H9 (cell line): ENCODE results near the gene PGBD4. TPM values are rescaled to one million over a fixed set of nuclear protein-coding genes. Genes with fewer than 3 reads are reported as not detected.

Experiments used
- DNase-seq: peaks from one replicate; pipeline ENCODE4 v3.0.0-alpha.2; 2017
- H2AFZ ChIP-seq: one replicate; pipeline ENCODE4 v1.6.1; 2013; ENCODE audit warnings: mild to moderate bottlenecking, low read length, control low read depth, moderate library complexity
- H2AK5ac ChIP-seq: 2 replicates; pipeline ENCODE4 v1.6.1; 2013; ENCODE audit warnings: low read length, control low read depth, mixed read lengths; ENCODE audit not compliant: insufficient read length
- H2BK120ac ChIP-seq: one replicate; pipeline ENCODE4 v1.6.1; 2013; ENCODE audit warnings: low read depth, mild to moderate bottlenecking, low read length, control low read depth, inconsistent platforms; ENCODE audit not compliant: poor library complexity, severe bottlenecking
- H2BK12ac ChIP-seq: 2 replicates; pipeline ENCODE4 v1.6.1; 2013; ENCODE audit warnings: low read length, control low read depth, mixed read lengths, low read depth; ENCODE audit not compliant: insufficient read length
- H2BK15ac ChIP-seq: 2 replicates; pipeline ENCODE4 v1.6.1; 2013; ENCODE audit warnings: low read depth, low read length, control low read depth
- H2BK20ac ChIP-seq: one replicate; pipeline ENCODE4 v1.6.1; 2013; ENCODE audit warnings: low read depth, mild to moderate bottlenecking, low read length, control low read depth, inconsistent platforms; ENCODE audit not compliant: poor library complexity, severe bottlenecking
- H2BK5ac ChIP-seq: 2 replicates; pipeline ENCODE4 v1.6.1; 2013; ENCODE audit warnings: low read length, control low read depth, mixed read lengths; ENCODE audit not compliant: insufficient read length
- H3K14ac ChIP-seq: 2 replicates; pipeline ENCODE4 v1.6.1; 2013; ENCODE audit warnings: low read length, control low read depth; ENCODE audit not compliant: insufficient read depth
- H3K18ac ChIP-seq: 2 replicates; pipeline ENCODE4 v1.6.1; 2013; ENCODE audit warnings: low read depth, mild to moderate bottlenecking, mixed read lengths, low read length, control low read depth; ENCODE audit not compliant: insufficient read length
- H3K23ac ChIP-seq: 2 replicates; pipeline ENCODE4 v1.6.1; 2013; ENCODE audit warnings: low read length, control low read depth, mixed read lengths, low read depth; ENCODE audit not compliant: insufficient read length
- H3K23me2 ChIP-seq: 2 replicates; pipeline ENCODE4 v1.6.1; 2013; ENCODE audit warnings: low read depth, mild to moderate bottlenecking, mixed read lengths, low read length, control low read depth; ENCODE audit not compliant: insufficient read length, poor library complexity, severe bottlenecking
- H3K27ac ChIP-seq: 2 replicates; pipeline ENCODE4 v1.5.1; 2013; ENCODE audit warnings: low read length, control low read depth, mixed read lengths, low read depth; ENCODE audit not compliant: insufficient read length
- H3K27me3 ChIP-seq: 2 replicates; pipeline ENCODE4 v1.6.1; 2013; ENCODE audit warnings: low read length, control low read depth, inconsistent platforms; ENCODE audit not compliant: insufficient read depth
- H3K4ac ChIP-seq: 2 replicates; pipeline ENCODE4 v1.6.1; 2013; ENCODE audit warnings: low read depth, mild to moderate bottlenecking, control low read depth, inconsistent platforms, low read length, moderate library complexity
- H3K4me1 ChIP-seq: 2 replicates; pipeline ENCODE4 v1.6.1; 2013; ENCODE audit warnings: low read length, control low read depth, inconsistent platforms; ENCODE audit not compliant: insufficient read depth
- H3K4me2 ChIP-seq: 2 replicates; pipeline ENCODE4 v1.6.1; 2013; ENCODE audit warnings: low read length, control low read depth, mixed read lengths; ENCODE audit not compliant: insufficient read length, insufficient read depth
- H3K56ac ChIP-seq: 2 replicates; pipeline ENCODE4 v1.6.1; 2013; ENCODE audit warnings: low read depth, mild to moderate bottlenecking, mixed read lengths, low read length, control low read depth; ENCODE audit not compliant: insufficient read length
- H3K79me1 ChIP-seq: 2 replicates; pipeline ENCODE4 v1.6.1; 2013; ENCODE audit warnings: low read depth, mild to moderate bottlenecking, moderate library complexity, low read length, control low read depth, inconsistent platforms; ENCODE audit not compliant: insufficient read depth, poor library complexity, severe bottlenecking
- H3K79me2 ChIP-seq: 2 replicates; pipeline ENCODE4 v1.6.1; 2013; ENCODE audit warnings: low read length, control low read depth, inconsistent platforms; ENCODE audit not compliant: insufficient read depth
- H3K9ac ChIP-seq: 2 replicates; pipeline ENCODE4 v1.6.1; 2013; ENCODE audit warnings: low read length, control low read depth, mixed read lengths; ENCODE audit not compliant: insufficient read length; ENCODE audit errors: extremely low read depth
- H3K9me3 ChIP-seq: one replicate; pipeline ENCODE4 v1.6.1; 2013; ENCODE audit warnings: low read depth, low read length, inconsistent platforms; ENCODE audit not compliant: control insufficient read depth
- H3T11ph ChIP-seq: one replicate; pipeline ENCODE4 v1.6.1; 2013; ENCODE audit warnings: mild to moderate bottlenecking, low read length, control low read depth, inconsistent platforms
- H4K20me1 ChIP-seq: one replicate; pipeline ENCODE4 v1.6.1; 2013; ENCODE audit not compliant: control insufficient read depth, insufficient read length, insufficient read depth
- H4K5ac ChIP-seq: 2 replicates; pipeline ENCODE4 v1.6.1; 2013; ENCODE audit warnings: low read depth, mild to moderate bottlenecking, mixed read lengths, low read length, control low read depth; ENCODE audit not compliant: insufficient read length
- H4K8ac ChIP-seq: replicated peaks from 2 replicates; pipeline ENCODE4 v1.6.1; 2013; ENCODE audit warnings: low read length, control low read depth, mixed read lengths, low read depth; ENCODE audit not compliant: insufficient read length
- H4K91ac ChIP-seq: 2 replicates; pipeline ENCODE4 v1.6.1; 2013; ENCODE audit warnings: low read depth, mild to moderate bottlenecking, moderate library complexity, mixed read lengths, low read length, control low read depth; ENCODE audit not compliant: insufficient read length
- H3K27ac Mint-ChIP-seq, 3 experiments: 2 replicates in 2 of 3; 3 replicates in 1 of 3; pipeline ENCODE4 v1.8.0; 2020 to 2021; ENCODE audit warnings: mixed read lengths in 3 of 3, mild to moderate bottlenecking in 1 of 3, moderate library complexity in 1 of 3
- H3K27me3 Mint-ChIP-seq: 2 replicates; pipeline ENCODE4 v1.8.0; 2021; ENCODE audit warnings: low read depth, mild to moderate bottlenecking, moderate library complexity, mixed read lengths
- H3K36me3 Mint-ChIP-seq, 3 experiments: 2 replicates in 2 of 3; 3 replicates in 1 of 3; pipeline ENCODE4 v1.8.0; 2020 to 2021; ENCODE audit warnings: low read depth in 3 of 3, mixed read lengths in 3 of 3; ENCODE audit not compliant: insufficient read depth in 1 of 3
- H3K4me1 Mint-ChIP-seq, 2 experiments: 2 replicates each; pipeline ENCODE4 v1.8.0; 2020; ENCODE audit warnings: mixed read lengths in 2 of 2
- H3K4me3 Mint-ChIP-seq, 2 experiments: 2 replicates in 1 of 2; 3 replicates in 1 of 2; pipeline ENCODE4 v1.8.0; 2020 to 2021; ENCODE audit warnings: mild to moderate bottlenecking in 2 of 2, mixed read lengths in 2 of 2, moderate library complexity in 1 of 2
- H3K9me3 Mint-ChIP-seq, 2 experiments: 2 replicates in 1 of 2; 3 replicates in 1 of 2; pipeline ENCODE4 v1.8.0; 2020; ENCODE audit warnings: mild to moderate bottlenecking in 2 of 2, mixed read lengths in 2 of 2, moderate library complexity in 1 of 2
- WGBS: extraction: QIAGEN DNeasy Blood & Tissue Kit; methylation state at CpG from one replicate; pipeline ENCODE4 v1.1.7; 2013; ENCODE audit warnings: missing lambda C conversion rate, low lambda C conversion rate, mixed read lengths; ENCODE audit not compliant: insufficient read length; ENCODE audit errors: extremely low coverage; 5-methylcytosine and 5-hydroxymethylcytosine counted together
- total RNA-seq: library from RNA; stranded (reverse); gene quantifications from 2 replicates; pipeline ENCODE4 v1.2.1, GENCODE V29; 2021
- TF ChIP-seq, protein P1 (sequence below): fragments of 200-600 bp; sonication (generic); conservative IDR thresholded peaks from 3 replicates; pipeline ENCODE4 v1.8.0; 2021; ENCODE audit warnings: antibody characterized with exemption, mild to moderate bottlenecking

PGBD4 gene
- total RNA-seq, 1 experiment from 2014 or later = 1.2 TPM

DNA sequence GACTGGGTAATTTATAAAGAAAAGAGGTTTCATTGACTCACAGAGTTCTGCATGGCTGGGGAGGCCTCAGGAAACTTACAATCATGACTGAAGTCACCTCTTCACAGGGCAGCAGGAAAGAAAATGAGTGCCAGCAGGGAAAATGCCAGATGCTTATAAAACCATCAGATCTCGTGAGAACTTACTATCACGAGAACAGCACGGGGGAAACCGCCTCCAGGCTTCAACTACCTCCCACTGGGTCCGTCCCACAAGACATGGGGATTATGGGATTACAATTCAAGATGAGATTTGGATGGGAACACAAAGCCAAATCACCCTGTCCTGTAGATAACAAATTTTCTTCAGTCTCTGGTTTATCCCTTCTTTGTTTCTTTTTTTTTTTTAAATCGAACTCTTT lies 31.9 kb upstream of the PGBD4 start:
- H3K23ac ChIP-seq = no peak overlapping the region
- Mint-ChIP-seq H3K36me3 (no peaks in the 10 kb centered on the region), H3K9me3 (no peaks in the 10 kb centered on the region), H3K27ac (no peak overlapping the region), H3K4me3 (no peak overlapping the region), H3K4me1 (no peaks in the 10 kb centered on the region), H3K27me3 (no peaks in the 10 kb centered on the region)
- H3K56ac ChIP-seq = no peak overlapping the region
- H3K23me2 ChIP-seq = no peaks in the 10 kb centered on the region
- H3K4ac ChIP-seq = no peak overlapping the region
- no peak overlapping the region for H3K4me2 ChIP-seq
- no peak overlapping the region for H3K18ac ChIP-seq
- H2BK20ac ChIP-seq = no peak overlapping the region
- DNase-seq = no peak
- H3K79me2 ChIP-seq = no peaks in the 10 kb centered on the region
- no peak overlapping the region for H4K5ac ChIP-seq
- H2BK12ac ChIP-seq = no peak overlapping the region
- H4K8ac ChIP-seq = no peak overlapping the region
- H3K4me1 ChIP-seq = no peaks in the 10 kb centered on the region
- no peaks in the 10 kb centered on the region for H3K9me3 ChIP-seq
- no peak overlapping the region for H3K9ac ChIP-seq
- H4K20me1 ChIP-seq = no peaks in the 10 kb centered on the region
- H2BK120ac ChIP-seq = no peak overlapping the region
- no peak overlapping the region for H3T11ph ChIP-seq
- no peaks in the 10 kb centered on the region for H3K27me3 ChIP-seq
- no peak overlapping the region for H3K27ac ChIP-seq
- H3K14ac ChIP-seq = no peak overlapping the region
- TF ChIP-seq, protein P1, sequence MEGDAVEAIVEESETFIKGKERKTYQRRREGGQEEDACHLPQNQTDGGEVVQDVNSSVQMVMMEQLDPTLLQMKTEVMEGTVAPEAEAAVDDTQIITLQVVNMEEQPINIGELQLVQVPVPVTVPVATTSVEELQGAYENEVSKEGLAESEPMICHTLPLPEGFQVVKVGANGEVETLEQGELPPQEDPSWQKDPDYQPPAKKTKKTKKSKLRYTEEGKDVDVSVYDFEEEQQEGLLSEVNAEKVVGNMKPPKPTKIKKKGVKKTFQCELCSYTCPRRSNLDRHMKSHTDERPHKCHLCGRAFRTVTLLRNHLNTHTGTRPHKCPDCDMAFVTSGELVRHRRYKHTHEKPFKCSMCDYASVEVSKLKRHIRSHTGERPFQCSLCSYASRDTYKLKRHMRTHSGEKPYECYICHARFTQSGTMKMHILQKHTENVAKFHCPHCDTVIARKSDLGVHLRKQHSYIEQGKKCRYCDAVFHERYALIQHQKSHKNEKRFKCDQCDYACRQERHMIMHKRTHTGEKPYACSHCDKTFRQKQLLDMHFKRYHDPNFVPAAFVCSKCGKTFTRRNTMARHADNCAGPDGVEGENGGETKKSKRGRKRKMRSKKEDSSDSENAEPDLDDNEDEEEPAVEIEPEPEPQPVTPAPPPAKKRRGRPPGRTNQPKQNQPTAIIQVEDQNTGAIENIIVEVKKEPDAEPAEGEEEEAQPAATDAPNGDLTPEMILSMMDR = no peak
- no peaks in the 10 kb centered on the region for H3K79me1 ChIP-seq
- no peak overlapping the region for H2AK5ac ChIP-seq
- H2BK5ac ChIP-seq = no peak overlapping the region
- H2BK15ac ChIP-seq = no peak overlapping the region
- no peak overlapping the region for H2AFZ ChIP-seq
- no peak overlapping the region for H4K91ac ChIP-seq
- WGBS = no CpG with 5 or more reads among the region's 6 CpGs
